Measurements from ENCODE around the gene RAET1G.
"Not testable (repeated sequence)": the region's sequence is repeated elsewhere in the genome, so short reads cannot be mapped to it uniquely, and the experiment has no call there.

GRCh38 chr6:149938013-149938570 lies 15.2 kb upstream of the RAET1G start:
- not testable (repeated sequence) for TF ChIP-seq CTCF (IDR thresholded peaks at IDR 0.05; ENCODE audit: borderline replicate concordance, extremely low read depth, low read length, poor library complexity, severe bottlenecking); EZH2 (IDR thresholded peaks at IDR 0.05; ENCODE audit: borderline replicate concordance, low read depth, low read length, severe bottlenecking)

Data from DND-41 (cell line).